Stimulated activated CD8-positive, alpha-beta memory T cell treated with anti-CD3 and anti-CD28 coated beads, Interleukin-2, amount 100 ng/mL, for 48 hours (primary cell): ENCODE data around the gene NACA2.
"Not testable (repeated sequence)": the region's sequence is repeated elsewhere in the genome, so short reads cannot be mapped to it uniquely, and the experiment has no call there.

Experiments
- DNase-seq, 2 donors: peaks; one replicate each; pipeline ENCODE4 v3.0.0-alpha.2; 2020; ENCODE audit warnings: low read depth in 2 of 2

The NACA2 gene

GRCh38 chr17:61599608-61600007 is 8.6 kb upstream of the NACA2 start:
- no peak for DNase-seq

- DNase-seq: no peak
These were observed 7.0 kb upstream of the NACA2 start for GRCh38 chr17:61598014-61598413.

GRCh38 chr17:61597607-61598006 is 6.6 kb upstream of the NACA2 start:
- DNase-seq: no peak

GRCh38 chr17:61595418-61596186 is 4.6 kb upstream of the NACA2 start:
- no peak for DNase-seq

GRCh38 chr17:61594294-61594825 is 3.3 kb upstream of the NACA2 start:
- DNase-seq: no peak

- no peak for DNase-seq
These were observed 2.4 kb upstream of the NACA2 start for GRCh38 chr17:61593426-61593825.

- DNase-seq: no peak
These were observed 911 bp upstream of the NACA2 start for GRCh38 chr17:61591930-61592329.

- DNase-seq: no peak
These were observed 1.0 kb downstream of the NACA2 start for GRCh38 chr17:61589990-61590389.

GRCh38 chr17:61587807-61588660 is 3.0 kb downstream of the NACA2 start:
- no peak for DNase-seq

GRCh38 chr17:61587242-61587641 is 3.8 kb downstream of the NACA2 start:
- no peak for DNase-seq

GRCh38 chr17:61586622-61587021 is 4.4 kb downstream of the NACA2 start:
- not testable (repeated sequence) for DNase-seq

GRCh38 chr17:61586031-61586566 is 4.9 kb downstream of the NACA2 start:
- no peak for DNase-seq

GRCh38 chr17:61584866-61585265 is 6.2 kb downstream of the NACA2 start:
- DNase-seq: no peak

- DNase-seq: no peak
These were observed 6.8 kb downstream of the NACA2 start for GRCh38 chr17:61584266-61584665.

- no peak for DNase-seq
These were observed 7.3 kb downstream of the NACA2 start for GRCh38 chr17:61583660-61584264.

- no peak for DNase-seq
These were observed 7.8 kb downstream of the NACA2 start for GRCh38 chr17:61583242-61583641.

GRCh38 chr17:61582593-61582992 is 8.4 kb downstream of the NACA2 start:
- DNase-seq: no peak

- DNase-seq: no peak
These were observed 9.2 kb downstream of the NACA2 start for GRCh38 chr17:61581611-61582349.

GRCh38 chr17:61580502-61580901 is 10.5 kb downstream of the NACA2 start:
- no peak for DNase-seq

GRCh38 chr17:61579961-61580360 is 11.1 kb downstream of the NACA2 start:
- DNase-seq: no peak

- no peak for DNase-seq
These were observed 11.7 kb downstream of the NACA2 start for GRCh38 chr17:61579347-61579746.
